Measurements from ENCODE around the gene URM1.

Gene URM1

DNA sequence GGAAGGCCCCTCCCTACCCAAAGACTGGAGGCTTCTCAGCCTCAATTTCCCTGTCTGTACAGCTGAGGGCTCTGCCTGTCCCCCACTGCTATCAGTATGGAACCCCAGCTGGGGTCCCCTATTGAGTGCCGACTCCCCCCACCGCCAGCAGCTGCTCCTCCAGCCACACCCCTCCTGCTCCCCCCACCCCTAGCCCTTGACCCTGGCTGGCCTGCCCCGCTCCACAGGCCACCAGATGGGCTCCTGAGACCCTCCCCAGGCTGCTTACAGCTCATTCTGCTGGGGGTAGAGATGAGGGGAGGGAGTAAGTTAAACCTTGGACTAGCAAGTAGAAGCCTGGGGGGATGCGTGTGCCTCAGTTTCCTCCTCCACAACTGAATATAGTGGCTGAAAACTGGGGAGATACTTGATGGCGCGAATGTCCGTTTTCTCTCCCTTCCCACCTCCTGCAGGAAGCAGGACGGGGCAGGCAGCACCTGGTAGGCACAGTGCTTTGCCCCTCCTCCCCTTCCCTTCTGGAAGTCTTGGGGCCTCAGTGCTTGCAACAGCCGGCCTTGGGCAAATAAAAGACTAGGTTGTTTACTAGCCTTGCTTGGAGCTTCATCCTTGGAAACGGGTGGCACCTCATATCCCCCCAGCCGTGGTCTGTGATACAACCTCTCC lies 19.1 kb downstream of the URM1 start:
- no peak for TF ChIP-seq SPI1 (IDR thresholded peaks at IDR 0.05; ENCODE audit: borderline replicate concordance, low read depth)
- no peak for TF ChIP-seq CTCF (IDR thresholded peaks at IDR 0.05; ENCODE audit: insufficient read depth, low read length)
- TF ChIP-seq POLR2AphosphoS5 (IDR thresholded peaks at IDR 0.05; ENCODE audit: low read depth): no peak
- no peak for TF ChIP-seq REST (IDR thresholded peaks at IDR 0.05; ENCODE audit: insufficient replicate concordance, low read depth)
- no peak for TF ChIP-seq GABPA (IDR thresholded peaks at IDR 0.05; ENCODE audit: low read depth)
- Histone ChIP-seq H3K4me3 (replicated peaks; ENCODE audit: insufficient read depth, low read length) (no peak overlapping the region), H3K27me3 (ENCODE audit: insufficient read depth, poor library complexity, severe bottlenecking) (no peaks in the 10 kb centered on the region), H3K27ac (replicated peaks) (no peak overlapping the region)
- DNase-seq (ENCODE audit: low read depth in 1 of 2, low spot score in 1 of 2): no peak

GRCh38 chr9:128390813-128391711 lies 19.9 kb downstream of the URM1 start:
- TF ChIP-seq SPI1 (IDR thresholded peaks at IDR 0.05; ENCODE audit: borderline replicate concordance, low read depth) (no peak), REST (IDR thresholded peaks at IDR 0.05; ENCODE audit: insufficient replicate concordance, low read depth) (no peak), GABPA (IDR thresholded peaks at IDR 0.05; ENCODE audit: low read depth) (no peak), CTCF (IDR thresholded peaks at IDR 0.05; ENCODE audit: insufficient read depth, low read length) (no peak), POLR2AphosphoS5 (IDR thresholded peaks at IDR 0.05; ENCODE audit: low read depth) (no peak)
- H3K27me3 ChIP-seq (ENCODE audit: insufficient read depth, poor library complexity, severe bottlenecking): no peaks in the 10 kb centered on the region
- H3K4me3 ChIP-seq (replicated peaks; ENCODE audit: insufficient read depth, low read length): no peak overlapping the region
- H3K27ac ChIP-seq (replicated peaks): no peak overlapping the region
- DNase-seq (ENCODE audit: low read depth in 1 of 2, low spot score in 1 of 2): no peak

DNA sequence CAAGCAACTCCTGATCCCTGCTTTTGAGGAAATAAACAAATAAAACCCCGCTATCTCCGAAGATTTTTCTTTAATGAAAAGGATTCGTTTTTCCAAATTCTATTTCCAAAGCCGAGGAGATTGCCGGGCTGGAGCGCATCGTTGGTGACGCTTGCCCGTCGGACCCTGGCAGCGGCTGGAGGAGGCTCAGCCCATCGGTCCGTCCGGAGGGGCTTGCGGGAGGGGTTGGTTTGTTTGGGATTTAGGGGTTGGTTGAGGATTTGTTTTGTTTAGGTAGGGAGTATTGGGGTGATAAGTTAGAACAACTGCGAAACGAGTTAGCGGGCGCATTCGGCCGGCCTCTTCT lies 20.8 kb downstream of the URM1 start:
- Histone ChIP-seq H3K27me3 (ENCODE audit: insufficient read depth, poor library complexity, severe bottlenecking) (no peaks in the 10 kb centered on the region), H3K27ac (replicated peaks) (no peak overlapping the region), H3K4me3 (replicated peaks; ENCODE audit: insufficient read depth, low read length) (no peak overlapping the region)
- DNase-seq (ENCODE audit: low read depth in 1 of 2, low spot score in 1 of 2): no peak
- no peak for TF ChIP-seq POLR2AphosphoS5 (IDR thresholded peaks at IDR 0.05; ENCODE audit: low read depth)
- no peak for TF ChIP-seq CTCF (IDR thresholded peaks at IDR 0.05; ENCODE audit: insufficient read depth, low read length)
- TF ChIP-seq SPI1 (IDR thresholded peaks at IDR 0.05; ENCODE audit: borderline replicate concordance, low read depth): no peak
- TF ChIP-seq REST (IDR thresholded peaks at IDR 0.05; ENCODE audit: insufficient replicate concordance, low read depth): no peak
- TF ChIP-seq GABPA (IDR thresholded peaks at IDR 0.05; ENCODE audit: low read depth): no peak

Data from HL-60 (cell line).